ENCODE results near the gene RPL12. TPM values are rescaled to one million over a fixed set of nuclear protein-coding genes. Genes with fewer than 3 reads are reported as not detected.
A peak's percentile ranks its signal among the peaks of the same experiment; 100 is the strongest.

Gene RPL12
- total and polyA plus RNA-seq, 4 donors, result 289 to 829 (median 485) TPM

DNA sequence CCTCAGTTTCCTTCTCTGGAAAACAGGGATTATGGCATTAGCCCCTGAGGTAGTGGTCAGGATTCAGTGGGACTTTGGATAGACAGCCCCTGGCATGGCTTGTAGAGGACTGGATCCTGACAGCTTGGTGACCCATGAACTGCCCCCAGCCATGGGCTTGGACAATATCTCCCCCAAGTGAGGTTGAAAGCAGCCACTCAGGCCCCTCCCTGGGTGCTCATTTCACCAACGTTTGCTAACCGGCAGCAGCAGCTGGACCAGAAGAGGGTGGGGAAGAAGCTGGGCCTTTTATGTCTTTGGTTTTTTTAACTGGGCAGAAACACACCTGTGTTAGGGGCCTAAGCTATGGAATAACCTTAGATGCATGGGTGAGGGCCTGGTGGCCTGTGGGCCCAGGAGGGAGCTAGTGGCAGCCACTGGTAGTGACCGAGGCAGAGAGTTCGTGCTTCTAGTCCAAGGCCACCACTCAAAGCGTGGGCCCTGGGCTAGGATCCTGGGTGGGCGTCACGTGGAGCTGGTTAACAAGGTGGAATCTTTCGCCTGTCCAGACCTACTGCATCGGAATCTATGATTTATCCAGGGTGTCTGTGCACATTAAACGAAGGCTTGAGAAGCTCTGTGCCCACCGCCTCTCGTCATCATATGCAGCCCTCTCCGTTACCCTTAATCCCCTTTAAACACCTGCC lies 52.3 kb downstream of the RPL12 start:
- H3K27ac ChIP-seq (ENCODE audit: low read depth in 1 of 2, low read length in 2 of 2), result no peak overlapping the region
- H3K9me3 ChIP-seq (ENCODE audit: control insufficient read depth in 4 of 4, low read length in 3 of 4), result no peaks in the 10 kb centered on the region
- peaks cover 0 to 12% (median 3%) of the 10 kb centered on the region in 4 donors for H3K36me3 ChIP-seq (ENCODE audit: control insufficient read depth in 4 of 4, insufficient read depth in 3 of 4, low read depth in 1 of 4, low read length in 3 of 4)
- no peak for DNase-seq (ENCODE audit: low spot score)
- TF ChIP-seq HNF4G (IDR thresholded peaks at IDR 0.05) (no peak), RAD21 (IDR thresholded peaks at IDR 0.05) (no peak), CTCF (IDR thresholded peaks at IDR 0.05; ENCODE audit: low read depth, low read length, missing input control) (no peak), GABPA (IDR thresholded peaks at IDR 0.05 in 1 of 2, conservative IDR thresholded peaks at IDR 0.05 in 1 of 2) (no peak), EGR1 (IDR thresholded peaks at IDR 0.05; ENCODE audit: low read depth in 2 of 2) (no peak), ZBTB33 (IDR thresholded peaks at IDR 0.05) (no peak), HNF4A (conservative IDR thresholded peaks at IDR 0.05) (no peak), FOXA2 (IDR thresholded peaks at IDR 0.05) (no peak), JUND (IDR thresholded peaks at IDR 0.05) (no peak), ATF3 (IDR thresholded peaks at IDR 0.05) (no peak), NR2F2 (IDR thresholded peaks at IDR 0.05) (no peak)
- TF ChIP-seq, protein P1, sequence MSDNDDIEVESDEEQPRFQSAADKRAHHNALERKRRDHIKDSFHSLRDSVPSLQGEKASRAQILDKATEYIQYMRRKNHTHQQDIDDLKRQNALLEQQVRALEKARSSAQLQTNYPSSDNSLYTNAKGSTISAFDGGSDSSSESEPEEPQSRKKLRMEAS (IDR thresholded peaks at IDR 0.05), result no peak
- TF ChIP-seq, protein P2, sequence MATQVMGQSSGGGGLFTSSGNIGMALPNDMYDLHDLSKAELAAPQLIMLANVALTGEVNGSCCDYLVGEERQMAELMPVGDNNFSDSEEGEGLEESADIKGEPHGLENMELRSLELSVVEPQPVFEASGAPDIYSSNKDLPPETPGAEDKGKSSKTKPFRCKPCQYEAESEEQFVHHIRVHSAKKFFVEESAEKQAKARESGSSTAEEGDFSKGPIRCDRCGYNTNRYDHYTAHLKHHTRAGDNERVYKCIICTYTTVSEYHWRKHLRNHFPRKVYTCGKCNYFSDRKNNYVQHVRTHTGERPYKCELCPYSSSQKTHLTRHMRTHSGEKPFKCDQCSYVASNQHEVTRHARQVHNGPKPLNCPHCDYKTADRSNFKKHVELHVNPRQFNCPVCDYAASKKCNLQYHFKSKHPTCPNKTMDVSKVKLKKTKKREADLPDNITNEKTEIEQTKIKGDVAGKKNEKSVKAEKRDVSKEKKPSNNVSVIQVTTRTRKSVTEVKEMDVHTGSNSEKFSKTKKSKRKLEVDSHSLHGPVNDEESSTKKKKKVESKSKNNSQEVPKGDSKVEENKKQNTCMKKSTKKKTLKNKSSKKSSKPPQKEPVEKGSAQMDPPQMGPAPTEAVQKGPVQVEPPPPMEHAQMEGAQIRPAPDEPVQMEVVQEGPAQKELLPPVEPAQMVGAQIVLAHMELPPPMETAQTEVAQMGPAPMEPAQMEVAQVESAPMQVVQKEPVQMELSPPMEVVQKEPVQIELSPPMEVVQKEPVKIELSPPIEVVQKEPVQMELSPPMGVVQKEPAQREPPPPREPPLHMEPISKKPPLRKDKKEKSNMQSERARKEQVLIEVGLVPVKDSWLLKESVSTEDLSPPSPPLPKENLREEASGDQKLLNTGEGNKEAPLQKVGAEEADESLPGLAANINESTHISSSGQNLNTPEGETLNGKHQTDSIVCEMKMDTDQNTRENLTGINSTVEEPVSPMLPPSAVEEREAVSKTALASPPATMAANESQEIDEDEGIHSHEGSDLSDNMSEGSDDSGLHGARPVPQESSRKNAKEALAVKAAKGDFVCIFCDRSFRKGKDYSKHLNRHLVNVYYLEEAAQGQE (IDR thresholded peaks at IDR 0.05), result no peak
- H3K9ac ChIP-seq (ENCODE audit: low read depth in 1 of 2, low read length in 2 of 2), result no peak overlapping the region
- H3K4me1 ChIP-seq (ENCODE audit: control insufficient read depth in 4 of 4, insufficient read depth in 4 of 4, low read length in 3 of 4), result peaks cover 2 to 21% (median 17%) of the 10 kb centered on the region in 4 donors
- 87% methylated on average over 13 of the region's 13 CpGs for WGBS
- H3K27me3 ChIP-seq (ENCODE audit: control insufficient read depth in 4 of 4, insufficient read depth in 4 of 4, low read length in 3 of 4), result no peaks in the 10 kb centered on the region
- no peak overlapping the region for H3K4me3 ChIP-seq (ENCODE audit: low read depth in 1 of 3, low read length in 3 of 3)

DNA sequence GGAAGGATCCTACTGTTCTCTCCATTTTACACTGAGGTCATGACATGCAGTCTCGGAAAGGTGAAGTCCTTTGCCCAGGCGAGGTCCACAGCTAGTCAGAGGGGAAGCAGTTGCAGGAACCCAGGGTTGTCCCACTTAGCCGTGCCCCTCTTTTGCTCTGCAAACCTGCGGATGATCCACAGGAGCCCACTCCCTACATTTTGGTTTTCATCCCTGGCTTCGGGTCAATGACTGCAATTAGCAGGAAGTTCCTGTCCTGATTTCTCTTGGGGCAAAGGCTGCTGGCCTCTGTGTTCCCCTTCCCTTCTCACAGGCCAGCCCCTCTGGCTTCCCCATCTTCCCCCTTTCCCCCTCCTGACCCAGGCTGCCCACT lies 52.9 kb downstream of the RPL12 start:
- Histone ChIP-seq H3K9ac (ENCODE audit: low read depth in 1 of 2, low read length in 2 of 2) (peak overlapping the region; percentile 24 to 47), H3K27ac (ENCODE audit: low read depth in 1 of 2, low read length in 2 of 2) (peak overlapping the region in 1 of 2 donors; percentile 81), H3K27me3 (ENCODE audit: control insufficient read depth in 4 of 4, insufficient read depth in 4 of 4, low read length in 3 of 4) (no peaks in the 10 kb centered on the region), H3K4me3 (ENCODE audit: low read depth in 1 of 3, low read length in 3 of 3) (peak overlapping the region; percentile 15 to 90 (median 78)), H3K9me3 (ENCODE audit: control insufficient read depth in 4 of 4, low read length in 3 of 4) (no peaks in the 10 kb centered on the region), H3K4me1 (ENCODE audit: control insufficient read depth in 4 of 4, insufficient read depth in 4 of 4, low read length in 3 of 4) (peaks cover 2 to 21% (median 17%) of the 10 kb centered on the region in 4 donors), H3K36me3 (ENCODE audit: control insufficient read depth in 4 of 4, insufficient read depth in 3 of 4, low read depth in 1 of 4, low read length in 3 of 4) (peaks cover 0 to 9% (median 3%) of the 10 kb centered on the region in 4 donors)
- 34% methylated on average over 5 of the region's 5 CpGs for WGBS
- TF ChIP-seq FOXA1 (IDR thresholded peaks at IDR 0.05) (no peak), SP1 (IDR thresholded peaks at IDR 0.05) (no peak), GABPA (IDR thresholded peaks at IDR 0.05 in 1 of 2, conservative IDR thresholded peaks at IDR 0.05 in 1 of 2) (no peak)
- TF ChIP-seq, protein P2 (IDR thresholded peaks at IDR 0.05), result no peak
- no peak for DNase-seq (ENCODE audit: low spot score)
